Endometrium (tissue), 2 donors: ENCODE data around the gene SLC10A7.

Source experiments
- FAIRE-seq: peaks from 2 replicates; lab custom pipeline; 2012; peaks lifted over from hg19 to GRCh38; lab: Jason Lieb, UNC
- donor health status: control.
- donor health status: control.

The SLC10A7 gene

GRCh38 chr4:146349306-146349705 lies 172.4 kb downstream of the SLC10A7 start:
- FAIRE-seq = no peak

- no peak for FAIRE-seq
Observed at GRCh38 chr4:146347822-146348221, 173.9 kb downstream of the SLC10A7 start.

- FAIRE-seq = peak; percentile 15
Observed at GRCh38 chr4:146346276-146346675, 175.5 kb downstream of the SLC10A7 start.

- no peak for FAIRE-seq
Observed at GRCh38 chr4:146343776-146344175, 178.0 kb downstream of the SLC10A7 start.

- no peak for FAIRE-seq
Observed at GRCh38 chr4:146343199-146343598, 178.5 kb downstream of the SLC10A7 start.

GRCh38 chr4:146342600-146343192 lies 179.0 kb downstream of the SLC10A7 start:
- peak; percentile 94 for FAIRE-seq

DNA sequence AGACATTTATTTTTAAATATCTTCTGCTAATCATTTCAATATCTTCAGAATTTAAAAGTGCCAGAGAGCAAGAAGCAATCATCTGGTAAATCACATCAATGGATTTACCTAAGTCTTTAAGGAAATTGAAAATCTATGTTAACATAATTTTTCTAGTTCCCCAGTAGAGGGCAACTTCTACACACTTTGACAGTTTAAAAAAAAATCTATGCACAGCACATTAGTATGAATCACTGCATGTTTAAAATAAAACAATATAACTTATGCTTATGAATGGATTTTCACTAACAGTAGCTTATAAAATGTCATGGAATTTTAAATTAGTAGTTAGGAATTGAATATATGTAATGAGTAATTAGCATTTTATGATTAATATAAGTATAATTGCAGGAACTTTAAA lies 180.9 kb downstream of the SLC10A7 start:
- peak; percentile 93 for FAIRE-seq

GRCh38 chr4:146338512-146338911 lies 183.2 kb downstream of the SLC10A7 start:
- no peak for FAIRE-seq

DNA sequence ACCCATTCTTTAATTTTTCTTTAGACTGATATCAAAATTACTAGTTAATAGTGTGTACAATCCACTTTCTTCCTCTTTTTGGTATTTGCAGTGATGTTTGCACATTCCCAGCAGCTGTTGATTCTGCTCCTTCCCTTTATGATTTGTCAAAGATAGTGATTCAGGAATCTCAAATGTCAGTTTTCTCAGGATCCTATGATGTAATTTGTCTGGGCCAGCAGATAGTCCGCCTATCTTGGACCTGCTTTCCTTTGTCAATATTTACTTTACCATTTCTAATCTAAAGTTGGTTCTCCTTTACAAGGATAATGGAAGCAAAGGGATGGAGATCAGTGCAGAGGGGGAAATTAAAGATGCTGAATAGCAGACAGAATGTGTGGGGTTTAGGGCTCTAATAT lies 185.3 kb downstream of the SLC10A7 start:
- FAIRE-seq = no peak

DNA sequence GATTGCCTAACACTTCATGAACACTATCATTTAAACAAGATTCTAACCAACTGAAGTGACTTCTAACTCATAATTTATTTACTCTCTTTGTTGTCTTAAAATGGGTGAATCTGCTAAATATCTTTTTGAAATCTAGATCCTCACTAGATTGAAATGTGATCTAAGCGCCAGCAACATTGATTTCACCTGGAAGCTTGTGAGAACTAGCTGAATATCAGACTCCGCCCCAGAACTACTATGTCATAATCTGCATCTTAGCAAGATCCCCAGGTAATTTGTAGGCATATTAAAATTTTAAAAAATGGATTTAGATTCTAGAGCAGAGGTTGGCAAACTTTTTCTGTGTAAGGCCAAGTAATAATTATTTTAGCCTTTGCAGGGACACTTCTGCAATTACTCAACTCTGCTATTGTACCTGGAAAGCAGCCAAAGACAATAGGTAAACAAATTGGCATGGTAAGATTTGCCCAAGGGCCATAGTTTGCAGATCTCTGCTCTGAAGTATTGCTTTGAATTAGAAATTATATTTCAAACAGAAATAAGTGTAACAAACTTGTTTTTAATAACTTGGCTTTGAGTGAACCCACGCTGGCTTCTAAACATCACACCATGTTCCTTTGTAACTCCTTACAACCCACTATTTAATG lies 185.9 kb downstream of the SLC10A7 start:
- FAIRE-seq = no peak

DNA sequence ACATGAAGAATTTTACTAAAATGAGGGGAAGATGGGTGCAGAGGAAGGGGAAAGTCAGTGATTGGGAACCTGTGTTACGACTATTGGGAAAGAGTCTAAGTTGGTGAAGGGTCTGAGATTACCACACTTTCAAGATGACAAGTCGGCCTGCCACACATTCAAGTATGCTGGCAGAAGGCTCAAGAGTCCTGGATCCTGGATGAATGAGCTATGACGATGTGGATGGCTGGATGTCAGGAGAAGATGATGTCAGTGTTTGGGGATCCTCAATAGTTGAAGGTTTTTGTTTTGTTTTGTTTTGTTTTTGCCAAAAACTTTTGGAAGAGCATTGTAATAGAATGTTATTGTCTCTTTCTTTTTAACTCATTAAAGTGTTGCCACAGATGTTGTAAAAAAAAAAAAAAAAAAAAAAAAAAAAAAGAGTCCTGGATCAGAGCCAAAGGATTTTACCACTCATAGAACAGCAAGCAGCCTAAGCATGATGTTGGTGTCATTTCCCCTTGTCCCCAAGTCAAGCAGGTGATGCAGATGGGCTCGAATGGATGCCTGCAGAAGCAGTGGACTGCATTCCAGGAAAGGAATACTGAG lies 186.8 kb downstream of the SLC10A7 start:
- FAIRE-seq = no peak

- no peak for FAIRE-seq
Observed at GRCh38 chr4:146333895-146334262, 187.9 kb downstream of the SLC10A7 start.

DNA sequence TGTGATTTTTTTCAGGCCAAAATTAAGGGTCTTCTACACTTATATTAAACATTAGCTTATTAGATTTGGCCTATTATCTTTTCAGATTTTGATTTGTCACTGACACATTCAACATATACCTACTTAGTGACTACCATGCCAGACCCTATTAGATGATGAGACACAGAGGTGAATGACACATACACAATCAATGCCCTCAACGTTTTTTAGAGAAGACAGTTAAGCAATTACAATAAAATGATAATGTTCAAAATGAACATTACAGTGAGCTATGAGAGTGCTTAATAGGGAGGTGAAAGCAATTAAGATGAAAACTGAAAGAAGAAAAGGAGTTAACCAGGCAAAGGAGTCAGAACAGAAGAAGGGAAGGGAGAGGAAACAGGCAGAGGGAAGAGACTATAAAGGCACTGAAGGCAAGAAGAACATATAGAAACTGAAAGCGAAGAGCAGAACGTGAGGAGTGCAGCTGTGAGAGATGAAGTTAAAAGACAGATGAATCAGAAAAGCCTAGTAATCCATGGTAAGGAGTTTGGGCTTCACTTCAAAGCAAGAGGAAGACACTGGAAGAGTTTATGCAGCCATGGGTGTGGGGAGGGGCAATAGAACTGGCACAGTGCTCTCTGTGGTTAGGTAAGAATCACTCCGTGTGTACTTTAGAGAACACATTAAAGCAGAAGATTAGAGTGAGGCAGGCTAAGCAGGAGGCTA lies 188.4 kb downstream of the SLC10A7 start:
- no peak for FAIRE-seq

GRCh38 chr4:146330392-146330791 lies 191.3 kb downstream of the SLC10A7 start:
- FAIRE-seq = no peak

GRCh38 chr4:146329050-146329716 lies 192.6 kb downstream of the SLC10A7 start:
- FAIRE-seq = no peak

- FAIRE-seq = no peak
Observed at GRCh38 chr4:146327859-146328650, 193.7 kb downstream of the SLC10A7 start.

DNA sequence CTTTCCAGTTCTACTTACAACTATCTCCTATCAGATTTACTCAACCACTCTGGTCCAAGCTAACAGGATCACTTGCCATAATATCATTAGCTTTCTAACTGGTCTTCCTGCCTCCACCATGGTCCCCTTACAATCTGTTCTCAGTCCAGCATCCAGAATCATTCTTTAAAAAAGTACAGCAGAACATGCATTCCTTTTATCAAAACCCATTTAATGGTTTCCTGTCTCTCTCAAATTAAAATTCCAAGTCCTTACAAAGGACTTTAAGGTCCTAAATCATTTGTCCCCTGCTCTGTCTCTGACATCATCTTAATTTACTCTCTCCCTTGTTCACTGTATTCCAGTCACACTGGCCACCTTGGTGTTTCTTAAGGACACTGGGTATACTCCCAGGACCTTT lies 202.8 kb downstream of the SLC10A7 start:
- FAIRE-seq = no peak

- FAIRE-seq = no peak
Observed at GRCh38 chr4:146317783-146318182, 204.0 kb downstream of the SLC10A7 start.

DNA sequence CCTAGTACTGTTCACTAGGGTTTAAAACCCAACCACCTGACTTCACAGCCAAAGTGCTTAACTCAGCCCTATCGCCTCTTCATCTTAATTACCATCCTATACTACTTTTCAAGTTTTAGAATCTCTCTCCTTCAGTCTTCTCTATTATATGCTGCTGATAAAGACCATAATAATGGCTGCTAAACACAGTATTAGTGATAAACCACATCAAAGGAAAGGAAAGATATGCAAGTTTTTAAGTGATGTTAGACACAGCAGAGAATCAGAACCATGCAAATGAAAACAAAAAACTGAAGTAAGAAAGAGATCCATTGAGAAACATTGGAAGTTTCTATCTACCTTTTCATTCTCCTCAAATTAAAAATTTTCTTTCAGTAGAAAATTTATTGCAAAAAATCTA lies 206.6 kb downstream of the SLC10A7 start:
- FAIRE-seq = no peak

DNA sequence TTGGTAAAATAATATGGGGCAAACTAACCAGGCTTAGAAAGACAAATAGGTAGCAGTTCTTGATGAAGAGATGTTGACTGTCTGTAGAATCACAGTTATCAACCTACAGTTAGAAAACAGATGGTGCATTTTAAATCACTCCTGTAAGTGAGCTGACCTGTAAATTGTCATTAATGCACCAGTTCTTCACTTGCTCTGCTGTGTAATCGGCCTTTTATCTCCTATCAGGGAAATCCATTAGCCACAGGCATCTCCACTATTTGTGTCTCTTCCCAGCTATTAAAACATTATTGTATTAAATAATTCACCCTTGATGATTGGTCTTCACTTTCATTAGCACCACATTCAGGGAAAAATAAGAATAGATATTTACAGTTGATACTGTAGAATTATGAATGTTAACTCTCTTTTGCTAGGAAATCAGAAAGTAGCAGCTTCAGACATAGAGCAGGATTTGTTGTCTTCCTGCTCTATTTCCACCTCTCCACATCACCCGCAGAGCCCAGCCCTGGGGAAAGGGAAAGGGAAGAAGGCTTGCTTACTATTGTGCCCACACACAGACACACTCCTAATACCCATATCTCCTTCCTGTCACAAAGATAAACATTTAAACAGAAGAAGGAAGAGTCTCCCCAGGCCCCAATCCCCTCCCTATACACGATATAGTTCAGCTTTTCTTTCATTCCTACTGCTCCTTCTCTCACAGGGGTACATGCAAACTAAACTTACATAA lies 210.3 kb downstream of the SLC10A7 start:
- FAIRE-seq = no peak
